Medulla oblongata (tissue), 1 donor: ENCODE measurements around the gene AKNA.

Experiments
- DNase-seq: peaks from one replicate; pipeline ENCODE4 v3.0.0-alpha.2; 2015; ENCODE audit errors: extremely low spot score

Gene AKNA

GRCh38 chr9:114287001-114287762 lies 100.6 kb downstream of the AKNA start:
- DNase-seq = no peak

GRCh38 chr9:114286146-114286679 lies 101.6 kb downstream of the AKNA start:
- DNase-seq = no peak

- no peak for DNase-seq
Observed at GRCh38 chr9:114285166-114285867, 102.5 kb downstream of the AKNA start.

GRCh38 chr9:114284316-114285060 lies 103.3 kb downstream of the AKNA start:
- no peak for DNase-seq
